Endothelial cell of umbilical vein (primary cell): Measurements from ENCODE around the gene EEF2K. TPM values are rescaled to one million over a fixed set of nuclear protein-coding genes. Genes with fewer than 3 reads are reported as not detected.

Source experiments
- BruUV-seq: library from RNA; stranded (reverse); fragments of 400-500 nt; replicated peaks from 2 replicates; lab custom pipeline; 2021; lab: Mats Ljungman, UMichigan
- CTCF ChIA-PET: fragments of 300-600, 350-600 bp; sonication (Branson Sonifier 250); formaldehyde crosslinking; loops from one replicate; lab custom pipeline; 2021; ENCODE audit warnings: antibody characterized with exemption, inconsistent platforms; lab: Charles Lee
- POLR2A ChIA-PET: fragments of 300-600, 350-600 bp; sonication (Branson Sonifier 250); formaldehyde crosslinking; loops from one replicate; lab custom pipeline; 2021; ENCODE audit warnings: antibody characterized with exemption, inconsistent platforms; lab: Charles Lee
- DNase-seq: peaks from one replicate; pipeline ENCODE4 v3.0.0-alpha.2; 2011; ENCODE audit warnings: low read depth, low spot score
- FAIRE-seq: peaks from 2 replicates; lab custom pipeline; 2011; peaks lifted over from hg19 to GRCh38; lab: Jason Lieb, UNC
- H2AFZ ChIP-seq: 2 replicates; pipeline ENCODE4 v1.6.0; 2012; ENCODE audit warnings: low read depth, low read length, control low read depth, inconsistent platforms
- H3K27ac ChIP-seq: 2 replicates; pipeline ENCODE4 v1.5.1; 2011; ENCODE audit warnings: low read depth, mild to moderate bottlenecking, control low read depth, low read length, moderate library complexity; ENCODE audit not compliant: insufficient read depth
- H3K27me3 ChIP-seq, 2 experiments: 2 replicates each; pipeline versions ENCODE4 v1.6.0 to v1.6.1; 2011; ENCODE audit warnings: low read length in 2 of 2, mixed read lengths in 1 of 2; ENCODE audit not compliant: control insufficient read depth in 2 of 2, insufficient read depth in 2 of 2
- H3K36me3 ChIP-seq, 2 experiments: 2 replicates in 1 of 2; 3 replicates in 1 of 2; pipeline ENCODE4 v1.5.1; 2011; ENCODE audit warnings: low read length in 2 of 2, mild to moderate bottlenecking in 1 of 2, moderate library complexity in 1 of 2; ENCODE audit not compliant: control insufficient read depth in 2 of 2, insufficient read depth in 2 of 2; ENCODE audit errors: extremely low read depth in 1 of 2
- H3K4me1 ChIP-seq: 3 replicates; pipeline ENCODE4 v1.5.1; 2011; ENCODE audit warnings: mild to moderate bottlenecking, low read length; ENCODE audit not compliant: control insufficient read depth, insufficient read depth; ENCODE audit errors: extremely low read depth
- H3K4me2 ChIP-seq: 2 replicates; pipeline ENCODE4 v1.6.1; 2011; ENCODE audit warnings: low read length, control low read depth, mixed read lengths; ENCODE audit not compliant: insufficient read depth
- H3K4me3 ChIP-seq, 3 experiments: fragments of 200-600 bp in 1 of 3; sonication (generic), shearing (Covaris generic) in 1 of 3; replicated peaks in 1 of 3; 2 replicates each; pipeline ENCODE4 v1.5.1; 2011 to 2016; ENCODE audit warnings: control low read depth in 3 of 3, low read length in 3 of 3, mild to moderate bottlenecking in 2 of 3, inconsistent platforms in 1 of 3, low read depth in 1 of 3, moderate library complexity in 1 of 3; ENCODE audit not compliant: insufficient read depth in 1 of 3
- H3K79me2 ChIP-seq: 2 replicates; pipeline ENCODE4 v1.6.0; 2012; ENCODE audit warnings: low read length, inconsistent platforms; ENCODE audit not compliant: control insufficient read depth, insufficient read depth
- H3K9ac ChIP-seq: replicated peaks from 2 replicates; pipeline ENCODE3; 2011; ENCODE audit warnings: low read length, control low read depth; ENCODE audit not compliant: insufficient read depth; ENCODE audit errors: extremely low read depth
- H3K9me1 ChIP-seq: replicated peaks from 3 replicates; pipeline ENCODE4 v1.6.0; 2011; ENCODE audit warnings: mild to moderate bottlenecking, low read length; ENCODE audit not compliant: control insufficient read depth, insufficient read depth; ENCODE audit errors: extremely low read depth
- H3K9me3 ChIP-seq: replicated peaks from 2 replicates; pipeline ENCODE4 v1.5.1; 2012; ENCODE audit warnings: low read length, inconsistent platforms; ENCODE audit not compliant: control insufficient read depth, insufficient read depth
- H4K20me1 ChIP-seq: replicated peaks from 2 replicates; pipeline ENCODE3; 2011; ENCODE audit warnings: mild to moderate bottlenecking, low read length; ENCODE audit not compliant: control insufficient read depth, insufficient read depth; ENCODE audit errors: extremely low read depth
- CTCF ChIP-seq, 2 donors: IDR thresholded peaks; 1 replicate in 1 of 2; 2 replicates in 1 of 2; pipeline ENCODE4 v1.5.1; 2011; ENCODE audit warnings: low read length in 2 of 2, mild to moderate bottlenecking in 2 of 2, moderate library complexity in 2 of 2, control low read depth in 1 of 2, inconsistent platforms in 1 of 2, low read depth in 1 of 2; ENCODE audit not compliant: insufficient read depth in 1 of 2; ENCODE audit errors: extremely low read depth in 1 of 2
- EZH2 ChIP-seq: IDR thresholded peaks from 2 replicates; pipeline ENCODE4 v1.6.1; 2012; ENCODE audit warnings: borderline replicate concordance, low read depth, mild to moderate bottlenecking, moderate library complexity, low read length, inconsistent platforms; ENCODE audit not compliant: severe bottlenecking
- FOS ChIP-seq: IDR thresholded peaks from 2 replicates; pipeline ENCODE4 v1.6.1; 2011; ENCODE audit warnings: mild to moderate bottlenecking, low read length, moderate library complexity, borderline replicate concordance; ENCODE audit not compliant: insufficient read depth
- GATA2 ChIP-seq: IDR thresholded peaks from 2 replicates; pipeline ENCODE4 v1.7.0; 2011; ENCODE audit warnings: low read depth, mild to moderate bottlenecking, moderate library complexity, mixed read lengths, low read length; ENCODE audit not compliant: insufficient read length, insufficient read depth
- JUN ChIP-seq: IDR thresholded peaks from 2 replicates; pipeline ENCODE4 v1.6.1; 2011; ENCODE audit warnings: borderline replicate concordance, low read depth; ENCODE audit not compliant: insufficient read length, insufficient read depth
- MAX ChIP-seq: IDR thresholded peaks from 2 replicates; pipeline ENCODE4 v1.6.1; 2011; ENCODE audit not compliant: insufficient read depth, insufficient read length
- MYC ChIP-seq: IDR thresholded peaks from one replicate; pipeline ENCODE4 v1.6.1; 2011; ENCODE audit warnings: mild to moderate bottlenecking, low read depth, low read length
- POLR2A ChIP-seq: IDR thresholded peaks from 2 replicates; pipeline ENCODE4 v1.6.1; 2012; ENCODE audit warnings: low read depth, mild to moderate bottlenecking, control low read depth, low read length
- POLR2AphosphoS5 ChIP-seq: IDR thresholded peaks from 2 replicates; pipeline ENCODE4 v1.6.1; 2012; ENCODE audit warnings: low read depth, mild to moderate bottlenecking, control low read depth, low read length, moderate library complexity; ENCODE audit not compliant: insufficient read depth
- dilution Hi-C: fragments of 300-500 bp; cut with MboI; formaldehyde crosslinking; loops from one replicate; pipeline ENCODE4 v1.15.0; 2019; ENCODE audit warnings: low sequenced_read_pairs; ENCODE audit not compliant: extremely low pct_ligation_motif_present
- intact Hi-C: fragments of 100-400 bp; cut with micrococcal nuclease; formaldehyde crosslinking; loops from one replicate; pipeline ENCODE4 v1.10.0; 2022
- polyA plus RNA-seq, 4 experiments: library from polyadenylated mRNA; depleted of rRNA in 3 of 4; stranded (reverse) in 3 of 4; unstranded in 1 of 4; fragments of >200 nt; gene quantifications; 2 replicates each; pipeline versions ENCODE4 v1.2.1 to v1.2.3, GENCODE V29; 2011 to 2012; ENCODE audit warnings: missing spikeins in 1 of 4
- total RNA-seq: library from RNA; stranded (reverse); gene quantifications from 2 replicates; pipeline ENCODE4 v1.2.3, GENCODE V29; 2021

Gene EEF2K
- total and polyA plus RNA-seq, 2 donors (not counting 3 experiments of a cell fraction or from before 2014, with no cell fraction given) = 16.0 to 48.6 TPM

GRCh38 chr16:22266546-22266945, 60.5 kb downstream of the EEF2K start:
- H3K4me1 ChIP-seq = peaks cover 7% of the 10 kb centered on the region
- no peak for FAIRE-seq
- BruUV-seq = no TSS peak
- H3K9me1 ChIP-seq = no peaks in the 10 kb centered on the region
- no peaks in the 10 kb centered on the region for H3K27me3 ChIP-seq
- no peak overlapping the region for H3K27ac ChIP-seq
- H3K9ac ChIP-seq = no peak overlapping the region
- H4K20me1 ChIP-seq = no peaks in the 10 kb centered on the region
- no peak for TF ChIP-seq MYC
- no peak for TF ChIP-seq MAX
- no peak for TF ChIP-seq EZH2
- TF ChIP-seq POLR2A = no peak
- TF ChIP-seq JUN = no peak
- no peak for TF ChIP-seq CTCF (IDR thresholded peaks at IDR 0.05; ENCODE audit: extremely low read depth in 1 of 2, insufficient read depth in 1 of 2, low read depth in 1 of 2, low read length in 2 of 2)
- TF ChIP-seq POLR2AphosphoS5 = no peak
- no peak for TF ChIP-seq FOS
- no peak for TF ChIP-seq GATA2
- no peak for DNase-seq
- H3K36me3 ChIP-seq = peaks cover 0 to 23% of the 10 kb centered on the region in 2 experiments
- POLR2A ChIA-PET = no interaction called here
- H3K79me2 ChIP-seq = no peaks in the 10 kb centered on the region
- no peak overlapping the region for H3K4me2 ChIP-seq
- H2AFZ ChIP-seq = no peak overlapping the region
- CTCF ChIA-PET = no interaction called here
- no peaks in the 10 kb centered on the region for H3K9me3 ChIP-seq
- intact Hi-C loops = no loop called here
- dilution Hi-C loops = no loop called here
- H3K4me3 ChIP-seq = no peak overlapping the region
